EL (cell line): Measurements from ENCODE around the gene MCC.

Source experiments
- DNase-seq: peaks from one replicate; pipeline ENCODE4 v3.0.0-alpha.2; 2016

Gene MCC

GRCh38 chr5:113067635-113068344 lies 420.5 kb downstream of the MCC start:
- no peak for DNase-seq

- no peak for DNase-seq
Measured at GRCh38 chr5:113065626-113066025, 422.6 kb downstream of the MCC start.

GRCh38 chr5:113064806-113065205 lies 423.4 kb downstream of the MCC start:
- no peak for DNase-seq

GRCh38 chr5:113063927-113064326 lies 424.3 kb downstream of the MCC start:
- DNase-seq, result no peak

- DNase-seq, result no peak
Measured at GRCh38 chr5:113062869-113063508, 425.3 kb downstream of the MCC start.

GRCh38 chr5:113061846-113062780 lies 426.1 kb downstream of the MCC start:
- DNase-seq, result peak; percentile 74

- no peak for DNase-seq
Measured at GRCh38 chr5:113060408-113061025, 427.7 kb downstream of the MCC start.

- DNase-seq, result peak; percentile 28
Measured at GRCh38 chr5:113059232-113060040, 428.8 kb downstream of the MCC start.

GRCh38 chr5:113058706-113059226 lies 429.5 kb downstream of the MCC start:
- no peak for DNase-seq

GRCh38 chr5:113058269-113058668 lies 430.0 kb downstream of the MCC start:
- DNase-seq, result no peak

GRCh38 chr5:113057557-113057984 lies 430.7 kb downstream of the MCC start:
- DNase-seq, result no peak

GRCh38 chr5:113056988-113057387 lies 431.3 kb downstream of the MCC start:
- no peak for DNase-seq

- no peak for DNase-seq
Measured at GRCh38 chr5:113054899-113055298, 433.4 kb downstream of the MCC start.

- peak; percentile 81 for DNase-seq
Measured at GRCh38 chr5:113053511-113053995, 434.7 kb downstream of the MCC start.

- peak; percentile 48 for DNase-seq
Measured at GRCh38 chr5:113052041-113052795, 436.0 kb downstream of the MCC start.

- DNase-seq, result peak; percentile 73
Measured at GRCh38 chr5:113050721-113051382, 437.4 kb downstream of the MCC start.

- no peak for DNase-seq
Measured at GRCh38 chr5:113048931-113049330, 439.3 kb downstream of the MCC start.

GRCh38 chr5:113047733-113048652 lies 440.3 kb downstream of the MCC start:
- DNase-seq, result no peak

GRCh38 chr5:113047234-113047633 lies 441.0 kb downstream of the MCC start:
- peak; percentile 48 for DNase-seq
